Measurements from ENCODE around the gene TARBP2. TPM values are rescaled to one million over a fixed set of nuclear protein-coding genes. Genes with fewer than 3 reads are reported as not detected.

The TARBP2 gene
- total RNA-seq, 2 experiments from 2014 or later: 32.6 to 35.9 TPM

Other genes with a start within 250 kb of the TARBP2 start
- gene ESPL1, start 233.0 kb upstream of the TARBP2 start, total RNA-seq: 100 to 1,000 TPM; 107 to 125 TPM
- 100 to 1,000 TPM; 305 to 335 TPM for gene PFDN5, start 205.7 kb upstream of the TARBP2 start, total RNA-seq
- 10 to 100 TPM; 47.9 to 56.4 TPM for gene MYG1, start 201.6 kb upstream of the TARBP2 start, total RNA-seq
- gene AAAS, start 179.7 kb upstream of the TARBP2 start, total RNA-seq: 10 to 100 TPM; 59.1 to 63.0 TPM
- not detected for gene SP7, start 164.9 kb upstream of the TARBP2 start, total RNA-seq
- gene SP1, start 121.1 kb upstream of the TARBP2 start, total RNA-seq: 10 to 100 TPM; 94.8 to 99.3 TPM
- gene AMHR2, start 77.4 kb upstream of the TARBP2 start, total RNA-seq: not detected
- gene PRR13, start 59.5 kb upstream of the TARBP2 start, total RNA-seq: 100 to 1,000 TPM; 223 to 229 TPM
- 100 to 1,000 TPM; 882 to 943 TPM for gene PCBP2, start 49.2 kb upstream of the TARBP2 start, total RNA-seq
- 10 to 100 TPM; 26.0 to 26.1 TPM for gene MAP3K12, start 1.8 kb upstream of the TARBP2 start, total RNA-seq
- gene NPFF, start 6.2 kb downstream of the TARBP2 start, total RNA-seq: not detected
- gene ATF7, start 125.1 kb downstream of the TARBP2 start, total RNA-seq: 10 to 100 TPM; 28.6 to 43.0 TPM
- gene ATP5MC2, start 174.8 kb downstream of the TARBP2 start, total RNA-seq: 100 to 1,000 TPM; 298 to 356 TPM
- 10 to 100 TPM; 54.6 to 56.8 TPM for gene CALCOCO1, start 226.2 kb downstream of the TARBP2 start, total RNA-seq